Measurements from ENCODE around the gene ESF1. TPM values are rescaled to one million over a fixed set of nuclear protein-coding genes. Genes with fewer than 3 reads are reported as not detected.
A peak's percentile ranks its signal among the peaks of the same experiment; 100 is the strongest.

Gene ESF1
- total RNA-seq, 1 donor from 2014 or later: 14.0 TPM

- intact Hi-C loops (cut with DNase I): no loop called here
- Histone ChIP-seq H3K36me3 (peaks cover 0 to 30% of the 10 kb centered on the region in 2 donors), H3K9me3 (no peaks in the 10 kb centered on the region), H3K27ac (peak overlapping the region; percentile 75), H3K27me3 (no peaks in the 10 kb centered on the region), H3K4me3 (no peak overlapping the region), H3K4me1 (no peaks in the 10 kb centered on the region)
- no peak for DNase-seq (ENCODE audit: extremely low spot score in 2 of 2)
- peak in 1 of 2 donors; percentile 90 for TF ChIP-seq POLR2AphosphoS5 (IDR thresholded peaks at IDR 0.05; ENCODE audit: insufficient read depth in 1 of 2, low read depth in 1 of 2)
- no peak for TF ChIP-seq POLR2A (IDR thresholded peaks at IDR 0.05)
Measured at GRCh38 chr20:13736436-13737191, 48.1 kb downstream of the ESF1 start.

- H3K4me3 ChIP-seq: no peak overlapping the region
- intact Hi-C loops (cut with DNase I): no loop called here
- no peak for DNase-seq (ENCODE audit: extremely low spot score in 2 of 2)
- H3K36me3 ChIP-seq: peaks cover 0 to 25% of the 10 kb centered on the region in 2 donors
- no peaks in the 10 kb centered on the region for H3K4me1 ChIP-seq
- no peaks in the 10 kb centered on the region for H3K27me3 ChIP-seq
- peak overlapping the region; percentile 75 for H3K27ac ChIP-seq
- no peaks in the 10 kb centered on the region for H3K9me3 ChIP-seq
- TF ChIP-seq POLR2AphosphoS5 (IDR thresholded peaks at IDR 0.05; ENCODE audit: insufficient read depth in 1 of 2, low read depth in 1 of 2): no peak
- no peak for TF ChIP-seq POLR2A (IDR thresholded peaks at IDR 0.05)
- no peak for TF ChIP-seq CTCF (IDR thresholded peaks at IDR 0.05)
Measured at GRCh38 chr20:13735826-13736225, 48.9 kb downstream of the ESF1 start.

GRCh38 chr20:13723011-13723410, 61.7 kb downstream of the ESF1 start:
- Histone ChIP-seq H3K4me3 (no peak overlapping the region), H3K9me3 (no peaks in the 10 kb centered on the region), H3K27me3 (no peaks in the 10 kb centered on the region), H3K27ac (no peak overlapping the region), H3K4me1 (peaks cover 12% of the 10 kb centered on the region), H3K36me3 (peaks cover 0 to 10% of the 10 kb centered on the region in 2 donors)
- DNase-seq (ENCODE audit: extremely low spot score in 2 of 2): no peak
- intact Hi-C loops (cut with DNase I): no loop called here
- TF ChIP-seq CTCF (IDR thresholded peaks at IDR 0.05) (no peak), POLR2AphosphoS5 (IDR thresholded peaks at IDR 0.05; ENCODE audit: insufficient read depth in 1 of 2, low read depth in 1 of 2) (no peak), POLR2A (IDR thresholded peaks at IDR 0.05) (no peak)

- Histone ChIP-seq H3K9me3 (no peaks in the 10 kb centered on the region), H3K4me1 (peaks cover 8% of the 10 kb centered on the region), H3K27ac (no peak overlapping the region), H3K36me3 (peaks cover 0 to 36% of the 10 kb centered on the region in 2 donors), H3K27me3 (no peaks in the 10 kb centered on the region), H3K4me3 (no peak overlapping the region)
- no peak for TF ChIP-seq POLR2A (IDR thresholded peaks at IDR 0.05)
- TF ChIP-seq POLR2AphosphoS5 (IDR thresholded peaks at IDR 0.05; ENCODE audit: insufficient read depth in 1 of 2, low read depth in 1 of 2): no peak
- no peak for TF ChIP-seq CTCF (IDR thresholded peaks at IDR 0.05)
- DNase-seq (ENCODE audit: extremely low spot score in 2 of 2): no peak
- intact Hi-C loops (cut with DNase I): no loop called here
Measured at GRCh38 chr20:13718171-13718570, 66.5 kb downstream of the ESF1 start.

- H3K9me3 ChIP-seq: no peaks in the 10 kb centered on the region
- H3K27ac ChIP-seq: no peak overlapping the region
- no peak for TF ChIP-seq POLR2AphosphoS5 (IDR thresholded peaks at IDR 0.05; ENCODE audit: insufficient read depth in 1 of 2, low read depth in 1 of 2)
- no peaks in the 10 kb centered on the region for H3K27me3 ChIP-seq
- intact Hi-C loops (cut with DNase I): no loop called here
- peaks cover 3% of the 10 kb centered on the region for H3K4me1 ChIP-seq
- H3K36me3 ChIP-seq: peaks cover 0 to 36% of the 10 kb centered on the region in 2 donors
- no peak overlapping the region for H3K4me3 ChIP-seq
- no peak for DNase-seq (ENCODE audit: extremely low spot score in 2 of 2)
Measured at GRCh38 chr20:13717631-13718044, 67.1 kb downstream of the ESF1 start.

- no peaks in the 10 kb centered on the region for H3K27me3 ChIP-seq
- no peak overlapping the region for H3K27ac ChIP-seq
- TF ChIP-seq CTCF (IDR thresholded peaks at IDR 0.05) (no peak), POLR2A (IDR thresholded peaks at IDR 0.05) (no peak), POLR2AphosphoS5 (IDR thresholded peaks at IDR 0.05; ENCODE audit: insufficient read depth in 1 of 2, low read depth in 1 of 2) (no peak)
- H3K9me3 ChIP-seq: no peaks in the 10 kb centered on the region
- H3K36me3 ChIP-seq: peaks cover 0 to 36% of the 10 kb centered on the region in 2 donors
- DNase-seq (ENCODE audit: extremely low spot score in 2 of 2): no peak
- no peaks in the 10 kb centered on the region for H3K4me1 ChIP-seq
- intact Hi-C loops (cut with DNase I): no loop called here
- H3K4me3 ChIP-seq: no peak overlapping the region
Measured at GRCh38 chr20:13715171-13715570, 69.5 kb downstream of the ESF1 start.

All from vagina (tissue), 2 donors.